HepG2 (cell line): ENCODE results near the gene USP34. TPM values are rescaled to one million over a fixed set of nuclear protein-coding genes. Genes with fewer than 3 reads are reported as not detected.

Experiments
- FOXP1 ChIP-seq, 2 experiments: fragments of 450-650 bp in 1 of 2; IDR thresholded peaks; 2 replicates each; pipeline ENCODE4 v1.6.1; 2017 to 2018; ENCODE audit warnings: antibody characterized with exemption in 1 of 2
- HNF4G ChIP-seq, 2 experiments: sonication (generic) in 1 of 2; formaldehyde crosslinking in 1 of 2; IDR thresholded peaks; 2 replicates each; pipeline versions ENCODE4 v1.4.0 to v1.6.1; 2011 to 2020; ENCODE audit warnings: borderline replicate concordance in 2 of 2, low read depth in 2 of 2, mild to moderate bottlenecking in 2 of 2, low read length in 1 of 2, missing genetic modification reagents in 1 of 2, moderate library complexity in 1 of 2
- JUN ChIP-seq: sonication (generic); formaldehyde crosslinking; IDR thresholded peaks from 2 replicates; pipeline ENCODE4 v1.4.0; 2020; ENCODE audit warnings: mild to moderate bottlenecking, missing genetic modification reagents
- MAFK ChIP-seq, 2 experiments: IDR thresholded peaks in 1 of 2; conservative IDR thresholded peaks in 1 of 2; 2 replicates each; pipeline ENCODE4 v1.6.1; 2011; ENCODE audit warnings: improper control_type of control experiment in 2 of 2, low read length in 2 of 2
- NFE2L2 ChIP-seq: fragments of 150-350 bp; IDR thresholded peaks from 2 replicates; pipeline ENCODE4 v1.6.1; 2014; ENCODE audit warnings: low read length
- SMARCE1 ChIP-seq: fragments of 450-650 bp; IDR thresholded peaks from 2 replicates; pipeline ENCODE4 v1.6.1; 2017; ENCODE audit warnings: borderline replicate concordance
- SOX13 ChIP-seq, 3 experiments: fragments of 450-650 bp in 1 of 3; sonication (generic) in 1 of 3; formaldehyde crosslinking in 1 of 3; IDR thresholded peaks in 2 of 3; conservative IDR thresholded peaks in 1 of 3; 2 replicates each; pipeline versions ENCODE4 v1.5.0 to v1.6.1; 2016 to 2020; ENCODE audit warnings: antibody characterized with exemption in 1 of 3, mild to moderate bottlenecking in 1 of 3, missing compliant biosample characterization in 1 of 3, missing genetic modification reagents in 1 of 3, moderate library complexity in 1 of 3
- SP140L ChIP-seq: sonication (generic); formaldehyde crosslinking; IDR thresholded peaks from 2 replicates; pipeline ENCODE4 v1.4.0; 2020; ENCODE audit warnings: missing genetic modification reagents, borderline replicate concordance
- SYNCRIP ChIP-seq: fragments of 200-400 bp; formaldehyde crosslinking; IDR thresholded peaks from 2 replicates; pipeline ENCODE4 v1.6.1; 2018; ENCODE audit warnings: mild to moderate bottlenecking, low read depth, low read length; ENCODE audit not compliant: insufficient read depth
- ZBTB7B ChIP-seq: sonication (generic); formaldehyde crosslinking; IDR thresholded peaks from 2 replicates; pipeline ENCODE4 v1.4.0; 2020; ENCODE audit warnings: missing genetic modification reagents
- ZNF24 ChIP-seq: fragments of 450-650 bp; IDR thresholded peaks from 2 replicates; pipeline ENCODE4 v1.6.1; 2017; ENCODE audit warnings: antibody characterized with exemption, mild to moderate bottlenecking
- ZNF530 ChIP-seq: sonication (generic); formaldehyde crosslinking; IDR thresholded peaks from 2 replicates; pipeline ENCODE4 v1.5.0; 2020; ENCODE audit warnings: low read depth, mild to moderate bottlenecking, missing genetic modification reagents
- ZNF609 ChIP-seq: sonication (generic); formaldehyde crosslinking; IDR thresholded peaks from 2 replicates; pipeline ENCODE4 v1.4.0; 2020; ENCODE audit warnings: mild to moderate bottlenecking, missing genetic modification reagents, borderline replicate concordance
- polyA plus RNA-seq, 8 experiments: library from polyadenylated mRNA; depleted of rRNA in 3 of 8; stranded (reverse) in 7 of 8; unstranded in 1 of 8; fragments of >200 nt; fragmentation: Illumina TruSeq in 4 of 8; extraction: Trizol in 4 of 8; gene quantifications; 2 replicates each; pipeline versions ENCODE4 v1.2.1 to v1.2.3, GENCODE V29; 2011 to 2016; ENCODE audit warnings: low read depth in 4 of 8, missing spikeins in 1 of 8, mixed read lengths in 1 of 8; ENCODE audit not compliant: insufficient read depth in 1 of 8
- total RNA-seq, 5 experiments: library from RNA; depleted of rRNA; stranded (reverse); fragments of >200 nt; fragmentation: Illumina TruSeq; extraction: Trizol; gene quantifications; 2 replicates each; pipeline ENCODE4 v1.2.3, GENCODE V29; 2016; ENCODE audit warnings: low read depth in 1 of 5
- TF ChIP-seq, protein P1 (sequence below): sonication (generic); formaldehyde crosslinking; IDR thresholded peaks from 2 replicates; pipeline ENCODE4 v1.4.0; 2020; ENCODE audit warnings: mild to moderate bottlenecking, missing genetic modification reagents, borderline replicate concordance
- TF ChIP-seq, protein P2 (sequence below): sonication (generic); formaldehyde crosslinking; IDR thresholded peaks from 2 replicates; pipeline ENCODE4 v1.4.0; 2020; ENCODE audit warnings: mild to moderate bottlenecking, low read depth, missing genetic modification reagents
- TF ChIP-seq, protein P3 (sequence below): sonication (generic); formaldehyde crosslinking; IDR thresholded peaks from 2 replicates; pipeline ENCODE4 v1.5.0; 2020; ENCODE audit warnings: mild to moderate bottlenecking, missing genetic modification reagents, moderate library complexity

USP34 gene
- total and polyA plus RNA-seq, 2 of the 13 experiments (the other 11 are each of a cell fraction or from before 2014, with no cell fraction given) = 99.2 to 100 TPM

GRCh38 chr2:61356261-61356957 is 114.5 kb downstream of the USP34 start (continued):
- TF ChIP-seq ZNF609 = 0 out of 2 replicates have a peak, but pooled peaks have one; percentile 49
- TF ChIP-seq NFE2L2 = 0 out of 2 replicates have a peak, but pooled peaks have one; percentile 8
- TF ChIP-seq SOX13 (IDR thresholded peaks at IDR 0.05) = no peak
- no peak for TF ChIP-seq SOX13 (CRISPR knock-in tag; conservative IDR thresholded peaks at IDR 0.05 in 1 of 2, IDR thresholded peaks at IDR 0.05 in 1 of 2)
- TF ChIP-seq, protein P1, sequence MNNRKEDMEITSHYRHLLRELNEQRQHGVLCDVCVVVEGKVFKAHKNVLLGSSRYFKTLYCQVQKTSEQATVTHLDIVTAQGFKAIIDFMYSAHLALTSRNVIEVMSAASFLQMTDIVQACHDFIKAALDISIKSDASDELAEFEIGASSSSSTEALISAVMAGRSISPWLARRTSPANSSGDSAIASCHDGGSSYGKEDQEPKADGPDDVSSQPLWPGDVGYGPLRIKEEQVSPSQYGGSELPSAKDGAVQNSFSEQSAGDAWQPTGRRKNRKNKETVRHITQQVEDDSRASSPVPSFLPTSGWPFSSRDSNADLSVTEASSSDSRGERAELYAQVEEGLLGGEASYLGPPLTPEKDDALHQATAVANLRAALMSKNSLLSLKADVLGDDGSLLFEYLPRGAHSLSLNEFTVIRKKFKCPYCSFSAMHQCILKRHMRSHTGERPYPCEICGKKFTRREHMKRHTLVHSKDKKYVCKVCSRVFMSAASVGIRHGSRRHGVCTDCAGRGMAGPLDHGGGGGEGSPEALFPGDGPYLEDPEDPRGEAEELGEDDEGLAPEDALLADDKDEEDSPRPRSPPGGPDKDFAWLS (CRISPR knock-in tag) = no peak
- no peak for TF ChIP-seq HNF4G (IDR thresholded peaks at IDR 0.05; ENCODE audit: borderline replicate concordance, low read depth, low read length)
- no peak for TF ChIP-seq HNF4G (CRISPR knock-in tag; IDR thresholded peaks at IDR 0.05; ENCODE audit: borderline replicate concordance, low read depth)
- TF ChIP-seq ZBTB7B (CRISPR knock-in tag) = no peak
- TF ChIP-seq, protein P2, sequence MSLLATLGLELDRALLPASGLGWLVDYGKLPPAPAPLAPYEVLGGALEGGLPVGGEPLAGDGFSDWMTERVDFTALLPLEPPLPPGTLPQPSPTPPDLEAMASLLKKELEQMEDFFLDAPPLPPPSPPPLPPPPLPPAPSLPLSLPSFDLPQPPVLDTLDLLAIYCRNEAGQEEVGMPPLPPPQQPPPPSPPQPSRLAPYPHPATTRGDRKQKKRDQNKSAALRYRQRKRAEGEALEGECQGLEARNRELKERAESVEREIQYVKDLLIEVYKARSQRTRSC (CRISPR knock-in tag) = no peak
- TF ChIP-seq SP140L (CRISPR knock-in tag) = no peak
- TF ChIP-seq, protein P3, sequence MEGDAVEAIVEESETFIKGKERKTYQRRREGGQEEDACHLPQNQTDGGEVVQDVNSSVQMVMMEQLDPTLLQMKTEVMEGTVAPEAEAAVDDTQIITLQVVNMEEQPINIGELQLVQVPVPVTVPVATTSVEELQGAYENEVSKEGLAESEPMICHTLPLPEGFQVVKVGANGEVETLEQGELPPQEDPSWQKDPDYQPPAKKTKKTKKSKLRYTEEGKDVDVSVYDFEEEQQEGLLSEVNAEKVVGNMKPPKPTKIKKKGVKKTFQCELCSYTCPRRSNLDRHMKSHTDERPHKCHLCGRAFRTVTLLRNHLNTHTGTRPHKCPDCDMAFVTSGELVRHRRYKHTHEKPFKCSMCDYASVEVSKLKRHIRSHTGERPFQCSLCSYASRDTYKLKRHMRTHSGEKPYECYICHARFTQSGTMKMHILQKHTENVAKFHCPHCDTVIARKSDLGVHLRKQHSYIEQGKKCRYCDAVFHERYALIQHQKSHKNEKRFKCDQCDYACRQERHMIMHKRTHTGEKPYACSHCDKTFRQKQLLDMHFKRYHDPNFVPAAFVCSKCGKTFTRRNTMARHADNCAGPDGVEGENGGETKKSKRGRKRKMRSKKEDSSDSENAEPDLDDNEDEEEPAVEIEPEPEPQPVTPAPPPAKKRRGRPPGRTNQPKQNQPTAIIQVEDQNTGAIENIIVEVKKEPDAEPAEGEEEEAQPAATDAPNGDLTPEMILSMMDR = no peak
- TF ChIP-seq SYNCRIP = no peak
- TF ChIP-seq JUN (CRISPR knock-in tag) = no peak
- TF ChIP-seq FOXP1 (IDR thresholded peaks at IDR 0.05) = no peak
- 0 out of 2 replicates have a peak, but pooled peaks have one; percentile 18 for TF ChIP-seq FOXP1 (CRISPR knock-in tag; IDR thresholded peaks at IDR 0.05)
- TF ChIP-seq ZNF24 = no peak
- no peak for TF ChIP-seq SMARCE1
- TF ChIP-seq ZNF530 (CRISPR knock-in tag) = no peak
- TF ChIP-seq MAFK (conservative IDR thresholded peaks at IDR 0.05 in 1 of 2, IDR thresholded peaks at IDR 0.05 in 1 of 2; ENCODE audit: low read length in 2 of 2) = peak; percentile 50 to 57; a peak in 3 of 4 replicates
